Activated CD8-positive, alpha-beta memory T cell treated with anti-CD3 and anti-CD28 coated beads for 4 hours (primary cell): ENCODE data around the gene PIRT.

ENCODE experiments used
- DNase-seq, 2 donors: peaks; one replicate each; pipeline ENCODE4 v3.0.0-alpha.2; 2020; ENCODE audit warnings: low read depth in 2 of 2

The PIRT gene

GRCh38 chr17:10821770-10822169, 16.1 kb downstream of the PIRT start:
- no peak for DNase-seq

GRCh38 chr17:10821054-10821453, 16.8 kb downstream of the PIRT start:
- no peak for DNase-seq

GRCh38 chr17:10815319-10815718, 22.6 kb downstream of the PIRT start:
- DNase-seq = no peak

- no peak for DNase-seq
These were observed 23.8 kb downstream of the PIRT start for GRCh38 chr17:10814075-10814474.

- DNase-seq = no peak
These were observed 25.2 kb downstream of the PIRT start for GRCh38 chr17:10812674-10813073.

GRCh38 chr17:10809605-10810004, 28.3 kb downstream of the PIRT start:
- no peak for DNase-seq

GRCh38 chr17:10807704-10808128, 30.2 kb downstream of the PIRT start:
- no peak for DNase-seq

- DNase-seq = no peak
These were observed 31.2 kb downstream of the PIRT start for GRCh38 chr17:10806545-10807262.

GRCh38 chr17:10805911-10806310, 32.0 kb downstream of the PIRT start:
- no peak for DNase-seq

GRCh38 chr17:10804546-10804945, 33.3 kb downstream of the PIRT start:
- no peak for DNase-seq

GRCh38 chr17:10803830-10804475, 33.9 kb downstream of the PIRT start, which contains the start of gene TMEM238L:
TMEM238L (minus strand) TSS chr17:10804099; CDS start chr17:10803963, 136 bp downstream.
- DNase-seq = no peak

- no peak for DNase-seq
These were observed 34.5 kb downstream of the PIRT start for GRCh38 chr17:10803350-10803749.

- DNase-seq = no peak
These were observed 35.2 kb downstream of the PIRT start for GRCh38 chr17:10802496-10803284.

- DNase-seq = no peak
These were observed 38.5 kb downstream of the PIRT start for GRCh38 chr17:10799407-10799806.

GRCh38 chr17:10798910-10799309, 39.0 kb downstream of the PIRT start:
- no peak for DNase-seq

GRCh38 chr17:10798332-10798749, 39.5 kb downstream of the PIRT start:
- DNase-seq = no peak

GRCh38 chr17:10797476-10798328, 40.2 kb downstream of the PIRT start:
- no peak for DNase-seq

GRCh38 chr17:10793816-10794215, 44.1 kb downstream of the PIRT start:
- DNase-seq = no peak

- DNase-seq = no peak
These were observed 44.6 kb downstream of the PIRT start for GRCh38 chr17:10793256-10793655.

- DNase-seq = no peak
These were observed 45.7 kb downstream of the PIRT start for GRCh38 chr17:10792151-10792550.
